Putamen (tissue), 1 donor: ENCODE measurements around the gene DPP8.
A peak's percentile ranks its signal among the peaks of the same experiment; 100 is the strongest.
"Not testable (repeated sequence)": the region's sequence is repeated elsewhere in the genome, so short reads cannot be mapped to it uniquely, and the experiment has no call there.

Source experiments
- DNase-seq: peaks from one replicate; pipeline ENCODE4 v3.0.0-alpha.2; 2016; ENCODE audit warnings: low spot score

Gene DPP8

DNA sequence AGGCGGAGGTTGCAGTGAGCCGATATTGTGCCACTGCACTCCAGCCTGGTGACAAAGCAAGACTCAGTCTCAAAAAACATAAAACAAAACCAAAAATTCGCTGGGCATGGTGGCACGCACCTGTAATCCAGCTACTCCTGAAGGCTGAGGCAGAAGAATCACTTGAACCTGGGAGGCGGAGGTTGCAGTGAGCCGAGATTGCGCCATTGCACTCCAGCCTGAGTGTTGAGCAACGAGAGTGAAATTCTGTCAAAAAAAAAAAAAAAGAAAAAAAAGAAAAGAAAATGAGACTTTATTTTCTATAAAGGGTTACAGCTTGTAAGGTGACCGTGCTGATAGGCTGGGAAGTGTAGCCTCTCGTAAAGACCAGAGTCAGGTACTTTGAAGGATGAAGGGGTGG is 6.7 kb upstream of the DPP8 start:
- DNase-seq = no peak

- no peak for DNase-seq
These were observed 3.9 kb upstream of the DPP8 start for GRCh38 chr15:65521350-65521749.

GRCh38 chr15:65518633-65519285 is 1.3 kb upstream of the DPP8 start:
- DNase-seq = no peak

GRCh38 chr15:65517866-65518207 is 348 bp upstream of the DPP8 start:
- no peak for DNase-seq

DNA sequence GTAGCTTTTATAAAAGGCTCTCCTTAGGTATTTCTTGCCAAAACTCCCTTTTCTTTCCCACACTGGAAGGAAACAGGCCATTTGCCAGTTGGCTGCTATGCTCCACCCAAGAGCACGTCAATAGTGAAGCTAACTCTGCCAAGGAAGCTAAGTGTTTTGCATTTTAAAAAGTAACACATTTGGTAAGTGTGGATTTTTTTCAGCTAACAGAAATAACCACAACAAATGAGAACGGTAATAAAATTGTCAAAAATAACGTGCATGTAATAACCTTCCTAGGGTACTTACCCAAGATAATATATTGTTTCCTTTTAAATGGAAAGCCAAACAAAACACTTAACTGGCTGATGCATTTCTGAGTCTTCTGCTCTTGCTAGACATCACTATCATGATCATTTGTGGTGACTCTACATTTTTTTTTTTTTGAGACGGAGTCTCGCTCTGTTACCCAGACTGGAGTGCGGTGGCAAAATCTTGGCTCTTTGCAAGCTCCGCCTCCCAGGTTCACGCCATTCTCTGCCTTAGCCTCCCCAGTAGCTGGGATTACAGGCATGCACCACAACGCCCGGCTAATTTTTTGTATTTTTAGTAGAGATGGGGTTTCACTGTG is 4.6 kb downstream of the DPP8 start:
- peak; percentile 67 for DNase-seq

DNA sequence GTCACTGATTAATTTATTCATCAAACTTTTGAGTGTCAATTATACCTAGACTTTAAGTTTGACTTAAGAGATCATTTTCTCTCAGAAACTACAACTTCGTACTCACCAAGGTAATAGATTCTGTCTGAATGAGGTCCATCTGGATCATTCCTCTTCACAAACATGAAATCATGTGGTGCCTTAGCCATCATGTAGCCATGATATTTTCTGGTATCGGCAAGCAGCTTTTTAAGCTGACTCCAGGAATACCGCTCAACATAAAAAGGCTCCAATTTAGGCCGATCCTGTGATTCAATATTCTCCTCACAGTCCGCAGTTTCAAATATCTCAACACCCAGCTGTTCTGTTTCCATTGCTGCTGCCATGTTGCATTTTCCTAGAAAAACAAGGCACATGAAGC is 5.3 kb downstream of the DPP8 start:
- no peak for DNase-seq

DNA sequence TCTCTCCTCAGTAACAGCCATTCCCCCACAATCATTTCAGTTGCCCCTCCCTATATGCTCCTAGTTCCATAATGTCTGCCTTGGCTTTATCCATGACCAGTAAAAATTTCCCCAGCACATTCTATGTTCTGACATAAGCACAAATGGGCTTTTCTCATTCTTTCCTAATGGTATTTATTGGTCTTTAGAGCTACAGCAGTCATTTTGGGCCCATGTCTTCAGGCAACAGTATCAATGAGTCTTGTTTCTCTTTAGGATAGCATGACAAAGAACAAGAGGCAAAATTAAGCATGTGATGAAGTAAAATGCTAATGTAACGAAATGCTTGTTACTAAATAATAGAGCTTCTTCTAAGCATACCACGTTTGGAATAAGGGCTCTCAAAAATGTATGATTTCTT is 8.2 kb downstream of the DPP8 start:
- no peak for DNase-seq

GRCh38 chr15:65494076-65494475 is 23.4 kb downstream of the DPP8 start:
- no peak for DNase-seq

DNA sequence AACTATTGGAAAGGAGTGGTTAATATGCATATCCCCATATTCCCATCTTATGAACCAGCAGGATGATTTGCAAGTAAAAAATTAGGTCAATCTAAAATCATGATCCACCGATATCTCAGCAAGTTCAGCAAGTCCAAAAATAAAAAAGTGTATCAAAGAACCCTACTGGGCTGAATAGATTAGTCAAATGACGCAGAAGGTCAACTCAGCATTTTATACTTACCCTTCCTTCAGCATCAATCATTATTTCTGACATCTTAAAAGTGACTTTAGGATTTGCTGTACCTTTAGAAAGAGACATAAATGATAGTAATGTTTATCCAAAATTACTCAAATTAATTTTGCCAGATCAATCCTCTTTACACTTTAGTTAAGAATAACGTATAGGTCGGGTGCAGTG is 32.6 kb downstream of the DPP8 start:
- no peak for DNase-seq

- no peak for DNase-seq
These were observed 40.6 kb downstream of the DPP8 start for GRCh38 chr15:65476903-65477302.

DNA sequence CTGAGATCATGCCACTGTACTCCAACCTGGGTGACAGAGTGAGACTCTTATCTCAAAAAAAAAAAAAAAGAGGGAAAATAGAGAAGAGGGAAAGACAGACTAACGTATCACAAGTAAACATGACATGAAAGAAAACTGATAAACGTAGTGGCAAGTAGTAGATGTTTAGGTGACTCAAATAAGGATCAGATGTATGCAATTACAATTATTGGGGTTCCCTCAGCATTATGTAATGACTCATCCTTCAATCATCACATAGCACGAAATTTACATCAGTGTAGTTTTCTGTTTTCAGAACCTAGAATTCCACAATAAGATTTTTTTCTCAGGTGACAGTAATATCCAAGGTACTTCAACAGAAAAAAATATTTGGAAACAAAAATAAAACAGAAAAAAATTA is 46.6 kb downstream of the DPP8 start:
- DNase-seq = no peak

- DNase-seq = no peak
These were observed 49.1 kb downstream of the DPP8 start for GRCh38 chr15:65468229-65468909.

DNA sequence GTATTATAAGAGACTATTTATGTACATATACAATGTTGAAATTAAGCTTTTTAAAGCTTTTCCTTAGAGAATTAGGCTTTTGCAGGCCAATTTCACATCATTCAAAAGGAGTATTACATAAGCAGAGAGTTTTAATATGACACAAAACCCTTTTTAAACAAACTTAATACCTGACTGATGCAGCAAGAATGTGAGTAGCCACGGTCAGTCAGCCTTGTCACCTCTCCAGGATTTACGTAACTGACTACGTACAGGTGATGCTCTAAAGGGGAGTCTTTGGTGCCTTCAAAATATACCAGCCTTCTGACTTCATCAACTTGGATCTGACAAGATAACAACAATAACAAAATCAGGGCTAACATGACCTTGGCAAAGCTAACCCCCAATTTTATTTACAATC is 50.6 kb downstream of the DPP8 start:
- no peak for DNase-seq

GRCh38 chr15:65463096-65463495 is 54.4 kb downstream of the DPP8 start:
- not testable (repeated sequence) for DNase-seq

- no peak for DNase-seq
These were observed 56.6 kb downstream of the DPP8 start for GRCh38 chr15:65460741-65461347.

DNA sequence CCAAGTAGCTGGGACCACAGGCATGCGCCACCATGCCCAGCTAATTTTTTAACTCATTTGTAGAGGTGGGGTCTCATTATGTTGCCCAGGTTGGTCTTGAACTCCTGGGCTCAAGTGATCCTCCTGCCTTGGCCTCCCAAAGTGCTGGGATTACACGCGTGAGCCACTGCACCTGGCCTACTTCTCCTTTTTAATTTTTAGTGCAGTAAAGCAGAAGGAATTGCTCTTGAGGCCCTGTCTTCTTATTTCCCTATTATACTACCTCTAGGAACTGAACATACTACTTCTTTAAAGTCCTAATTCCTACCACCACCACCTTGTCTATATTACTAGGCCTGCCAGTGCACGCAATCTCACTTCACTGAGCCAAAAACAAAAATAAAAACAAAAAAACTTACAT is 62.2 kb downstream of the DPP8 start:
- not testable (repeated sequence) for DNase-seq

- no peak for DNase-seq
These were observed 65.5 kb downstream of the DPP8 start for GRCh38 chr15:65451989-65452388.

DNA sequence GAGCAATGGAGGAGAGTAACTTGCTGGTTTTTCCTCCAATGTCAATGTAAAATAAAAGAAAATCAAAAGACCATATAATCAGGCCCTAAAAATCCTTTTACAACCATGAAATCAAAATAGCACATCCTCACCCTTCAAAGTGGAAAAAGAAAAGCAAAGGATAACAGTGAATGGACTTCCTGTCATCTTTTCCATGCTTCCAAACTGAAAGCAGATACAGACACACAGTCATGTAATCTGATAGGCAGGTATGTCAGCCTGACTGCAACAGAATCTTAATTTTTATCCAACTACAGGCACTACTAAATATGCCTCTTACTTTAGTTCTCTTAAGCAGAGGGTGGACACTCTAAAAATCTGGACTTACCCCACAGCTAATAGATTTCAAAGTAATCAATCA is 66.9 kb downstream of the DPP8 start:
- no peak for DNase-seq

DNA sequence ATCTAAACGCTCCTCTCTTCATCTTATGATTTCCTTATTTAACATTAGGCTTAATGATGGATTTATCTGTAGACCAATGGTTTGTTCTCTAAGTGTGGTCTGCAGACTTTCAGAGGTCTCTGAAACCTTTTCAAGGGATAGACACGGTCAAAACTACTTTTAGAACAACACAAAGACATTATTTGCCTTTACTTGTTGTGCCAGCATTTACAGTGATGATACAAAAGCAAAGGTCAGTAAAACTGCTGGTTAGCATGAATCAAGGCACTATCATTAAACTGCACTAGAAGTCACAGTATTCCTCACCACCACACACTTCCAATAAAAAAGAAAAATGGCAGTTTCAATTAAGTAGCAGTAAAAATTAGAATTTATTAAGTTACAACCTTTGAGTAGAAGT is 70.3 kb downstream of the DPP8 start:
- no peak for DNase-seq

DNA sequence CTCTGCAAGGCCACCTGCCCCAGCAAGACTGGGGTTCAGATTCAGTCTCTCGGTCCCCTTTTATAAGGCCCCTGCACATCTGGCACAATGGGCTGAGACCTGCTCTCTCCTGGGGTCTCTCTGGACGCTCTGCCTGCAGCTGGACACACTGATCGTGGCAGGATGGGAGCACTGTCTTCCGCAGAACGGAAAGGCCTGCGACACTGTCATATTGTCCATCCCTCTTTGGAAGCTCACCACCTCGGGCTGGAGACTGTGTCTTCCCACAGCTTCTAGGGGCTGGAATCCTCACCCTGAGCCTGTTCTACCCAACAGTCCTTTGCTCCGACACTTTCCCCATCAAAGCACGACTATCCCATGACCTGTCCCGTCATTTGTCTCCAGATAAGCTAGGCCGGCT is 83.3 kb downstream of the DPP8 start:
- DNase-seq = no peak

DNA sequence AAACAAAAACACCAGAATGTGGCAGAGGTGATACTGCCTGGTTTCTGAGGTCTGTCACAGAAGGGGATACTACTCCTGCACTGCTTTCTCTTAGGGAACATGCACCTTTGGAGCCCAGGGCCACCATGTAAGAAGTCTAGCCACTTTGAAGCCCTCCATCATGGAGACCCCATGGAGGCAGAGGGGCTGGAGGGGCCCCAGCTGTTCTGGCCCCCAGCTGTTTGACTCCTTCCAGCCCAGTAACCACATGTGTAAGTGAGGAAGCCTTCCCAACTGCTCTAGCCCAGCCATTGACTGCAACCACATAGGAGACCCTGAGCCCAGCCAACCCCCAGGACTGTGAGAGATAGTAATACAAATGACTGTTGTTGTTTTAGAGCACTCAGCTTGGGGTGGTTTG is 85.8 kb downstream of the DPP8 start:
- no peak for DNase-seq

DNA sequence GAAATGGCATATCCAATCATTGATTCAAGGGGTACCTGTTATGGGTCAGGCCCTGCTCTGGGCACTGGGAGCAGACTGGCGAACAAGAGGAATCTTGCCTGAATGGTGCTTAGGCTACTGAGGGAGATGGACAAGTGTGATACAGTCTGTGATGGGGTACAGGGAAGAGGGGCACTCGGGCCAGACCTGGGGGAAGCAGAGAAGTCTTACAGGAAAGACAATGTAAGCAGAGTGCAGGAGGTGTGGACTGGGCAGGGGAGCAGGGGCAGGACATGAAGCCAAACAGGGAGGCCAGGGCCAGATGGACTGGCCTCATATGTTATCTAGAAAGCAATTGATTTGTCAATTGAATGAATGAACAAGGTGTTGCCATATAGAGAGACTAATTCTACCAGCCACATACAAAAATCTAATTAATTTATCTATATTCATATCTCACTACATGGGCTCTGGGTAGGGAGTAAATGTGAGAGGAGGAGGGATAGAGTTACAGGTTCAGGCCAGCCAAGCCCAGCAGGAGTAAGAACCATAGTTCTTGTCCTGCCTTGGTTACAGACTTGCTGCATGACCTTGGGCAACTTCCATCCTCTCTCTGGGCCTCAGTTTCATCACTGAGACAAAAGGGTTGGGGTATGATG is 91.2 kb downstream of the DPP8 start:
- DNase-seq = no peak

DNA sequence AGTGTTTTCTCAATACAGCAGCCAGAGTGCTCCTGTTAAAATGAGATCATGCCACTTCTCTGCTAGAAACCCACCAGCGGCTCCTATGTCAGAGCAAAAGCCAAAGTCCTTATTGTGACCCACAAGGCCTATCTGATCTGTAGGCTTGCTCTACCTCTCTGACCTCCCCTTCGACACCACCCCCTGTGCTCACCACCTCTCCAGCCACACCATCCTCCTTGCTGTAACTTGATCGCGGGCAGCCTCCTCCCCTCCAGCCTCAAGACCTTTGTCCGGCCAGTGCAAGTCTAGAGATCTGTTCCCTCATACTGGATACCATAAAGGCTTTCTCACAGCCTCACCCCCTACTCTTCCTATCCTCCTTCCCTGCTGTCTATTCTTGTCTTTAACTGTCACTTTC is 92.8 kb downstream of the DPP8 start:
- DNase-seq = no peak
